Measurements from ENCODE around the gene DDX10. TPM values are rescaled to one million over a fixed set of nuclear protein-coding genes. Genes with fewer than 3 reads are reported as not detected.
"Not testable (repeated sequence)": the region's sequence is repeated elsewhere in the genome, so short reads cannot be mapped to it uniquely, and the experiment has no call there.

The DDX10 gene
- 17.2 and 26.3 TPM in 2 replicates for total RNA-seq (2014; rRNA removed; shearing (Covaris generic))

GRCh38 chr11:108664730-108665525 is at the start of gene DDX10:
Gene DDX10 (plus strand): TSS chr11:108665069. CDS start chr11:108665154, 85 bp downstream.
- DNase-seq (ENCODE audit: low spot score), result peak; percentile 95

GRCh38 chr11:108616549-108616948 is 48.3 kb upstream of the DDX10 start:
- peak; percentile 74 for DNase-seq (ENCODE audit: low spot score)

GRCh38 chr11:108617055-108617454 is 47.8 kb upstream of the DDX10 start:
- DNase-seq (ENCODE audit: low spot score), result no peak

GRCh38 chr11:108618529-108618928 is 46.3 kb upstream of the DDX10 start:
- DNase-seq (ENCODE audit: low spot score), result no peak

- no peak for DNase-seq (ENCODE audit: low spot score)
These were observed 43.7 kb upstream of the DDX10 start for GRCh38 chr11:108620958-108621772.

DNA sequence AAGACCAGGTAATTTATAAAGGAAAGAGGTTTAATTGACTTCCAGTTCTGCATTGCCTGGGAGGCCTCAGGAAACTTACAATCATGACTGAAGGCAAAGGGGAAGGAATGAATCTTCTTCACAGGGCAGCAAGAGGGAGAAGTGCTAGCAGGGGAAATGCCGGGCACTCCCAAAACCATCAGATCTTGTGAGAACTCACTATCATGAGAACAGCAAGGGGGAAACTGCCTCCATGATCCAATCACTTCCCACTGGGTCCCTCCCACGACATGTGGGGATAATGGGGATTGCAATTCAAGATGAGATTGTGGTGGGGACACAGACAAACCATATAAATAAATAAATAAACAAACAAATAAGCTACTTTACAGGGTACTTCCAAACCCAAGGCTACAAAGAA is 42.5 kb upstream of the DDX10 start:
- no peak for DNase-seq (ENCODE audit: low spot score)

DNA sequence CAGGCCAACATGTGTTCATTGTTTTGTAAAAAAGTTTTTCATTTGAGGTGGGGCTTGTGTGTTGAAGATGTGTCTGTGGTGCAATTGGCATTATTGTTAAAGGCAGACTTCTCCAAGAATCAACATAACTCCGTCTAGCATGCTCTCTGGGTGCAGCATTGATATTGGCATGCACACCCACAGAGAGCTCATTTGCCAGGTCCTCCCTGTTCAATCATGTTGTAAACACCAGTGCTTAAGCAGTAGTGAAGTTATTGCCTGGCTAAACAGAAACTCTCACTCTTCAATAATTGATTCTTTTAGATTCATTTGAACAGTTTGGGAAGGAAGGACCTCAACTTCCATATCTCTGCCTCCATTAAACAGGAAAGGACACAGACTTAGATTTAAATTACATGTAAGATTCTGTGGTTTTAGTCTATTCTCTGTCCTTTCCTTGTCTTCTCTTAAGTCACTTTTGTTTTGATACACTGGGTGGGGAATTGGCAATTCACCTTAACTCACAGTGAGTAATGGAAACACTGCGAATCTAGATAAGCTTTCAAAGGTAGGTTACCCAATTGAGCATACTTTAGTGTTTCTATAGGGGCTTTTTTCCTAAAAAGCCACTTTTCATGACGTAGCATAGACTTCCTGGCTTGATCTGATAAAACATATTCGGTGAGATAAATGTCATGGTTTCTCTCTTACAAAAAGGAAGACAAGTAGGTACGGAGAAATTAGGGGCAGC is 40.5 kb upstream of the DDX10 start:
- DNase-seq (ENCODE audit: low spot score), result no peak

DNA sequence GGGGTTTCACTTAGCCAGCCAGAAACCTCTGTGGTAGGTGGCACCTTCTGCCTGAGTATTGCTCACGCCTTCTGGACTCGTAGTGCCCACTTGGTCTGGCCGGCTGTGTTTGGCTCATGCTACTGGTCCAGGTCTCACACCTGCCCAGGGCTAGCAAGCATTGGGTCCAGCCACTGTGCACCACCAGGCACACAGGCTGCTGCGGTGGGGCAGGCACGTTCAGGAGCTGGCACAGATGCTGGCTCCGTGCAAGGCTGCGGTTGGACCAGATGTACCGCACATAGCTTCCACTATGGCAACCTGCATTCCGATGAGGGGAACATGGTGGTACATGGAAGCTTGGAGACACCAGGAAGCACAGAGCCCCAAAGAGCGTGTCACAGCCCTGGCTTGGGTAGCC is 36.5 kb upstream of the DDX10 start:
- DNase-seq (ENCODE audit: low spot score), result no peak

- no peak for DNase-seq (ENCODE audit: low spot score)
These were observed 36.1 kb upstream of the DDX10 start for GRCh38 chr11:108628812-108629211.

DNA sequence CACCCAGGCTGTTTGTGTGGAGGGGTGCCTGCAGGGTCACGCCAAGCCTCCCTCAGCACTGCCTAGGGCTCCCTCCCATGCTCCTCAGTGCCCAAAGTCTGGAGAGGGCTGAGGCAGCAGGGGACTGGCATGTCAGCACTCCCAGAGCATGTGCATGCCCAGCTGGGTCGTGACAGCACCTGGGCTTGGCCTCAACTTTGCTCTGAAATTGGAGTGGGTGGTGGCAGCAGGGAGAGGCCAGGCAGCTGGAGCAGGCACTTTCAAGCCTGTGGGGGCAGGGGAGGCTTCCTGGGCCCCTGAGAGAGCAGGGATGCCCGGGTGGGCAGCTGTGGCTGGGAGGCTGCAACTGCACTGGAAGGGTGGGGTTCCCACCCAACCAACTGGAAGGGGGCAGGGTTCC is 35.6 kb upstream of the DDX10 start:
- DNase-seq (ENCODE audit: low spot score), result no peak

DNA sequence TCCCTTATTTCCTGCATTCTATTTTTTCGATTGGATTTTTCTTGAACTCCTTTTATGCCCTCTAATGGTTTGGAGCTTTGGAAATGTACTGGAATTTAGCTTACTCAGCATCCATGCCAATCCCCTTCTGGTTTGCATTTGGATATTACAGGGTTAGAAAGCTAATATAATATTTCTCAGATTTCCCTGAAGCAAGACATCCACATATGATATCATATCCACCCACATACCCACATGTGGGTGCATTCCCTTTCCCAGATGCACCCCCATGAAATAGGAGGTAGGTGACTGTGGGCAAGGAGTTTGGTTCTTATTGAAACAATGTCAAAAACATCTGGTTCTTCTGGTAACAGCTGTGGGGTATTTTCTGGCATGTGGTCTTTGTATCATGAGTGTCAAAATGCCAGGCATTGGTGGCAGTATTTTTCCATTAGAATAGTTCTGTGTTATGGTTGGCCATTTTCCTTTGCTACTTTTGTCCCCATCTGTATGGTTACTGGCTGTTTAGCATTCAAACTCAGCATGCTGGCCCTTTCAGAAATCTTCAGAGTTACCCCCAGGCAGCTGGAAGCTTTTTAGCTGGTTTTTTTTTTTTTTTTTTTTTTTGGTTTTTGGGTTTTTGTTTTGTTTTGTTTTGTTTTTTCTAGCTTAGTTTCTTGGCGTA is 32.7 kb upstream of the DDX10 start:
- no peak for DNase-seq (ENCODE audit: low spot score)

GRCh38 chr11:108635106-108635505 is 29.8 kb upstream of the DDX10 start:
- no peak for DNase-seq (ENCODE audit: low spot score)

DNA sequence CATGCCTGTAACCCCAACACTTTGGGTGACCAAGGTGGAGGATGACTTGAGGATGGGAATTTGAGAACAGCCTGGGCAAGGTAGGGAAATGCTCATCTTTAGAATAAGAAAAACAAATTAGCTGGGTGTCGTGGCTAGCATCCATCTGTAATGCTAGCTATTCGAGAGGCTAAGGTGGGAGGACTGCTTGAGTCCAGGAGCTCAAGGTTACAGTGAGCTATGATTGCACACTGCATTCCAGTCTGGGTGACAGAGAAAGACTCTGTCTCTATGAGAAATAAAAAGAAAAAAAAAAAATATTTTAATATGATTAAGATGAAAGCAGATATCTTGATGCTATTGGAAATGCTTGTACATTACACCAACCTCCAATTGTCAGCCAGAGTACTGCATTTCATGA is 28.6 kb upstream of the DDX10 start:
- no peak for DNase-seq (ENCODE audit: low spot score)

- DNase-seq (ENCODE audit: low spot score), result no peak
These were observed 25.7 kb upstream of the DDX10 start for GRCh38 chr11:108639146-108639545.

GRCh38 chr11:108641752-108642151 is 23.1 kb upstream of the DDX10 start:
- not testable (repeated sequence) for DNase-seq (ENCODE audit: low spot score)

- no peak for DNase-seq (ENCODE audit: low spot score)
These were observed 20.9 kb upstream of the DDX10 start for GRCh38 chr11:108643974-108644373.

DNA sequence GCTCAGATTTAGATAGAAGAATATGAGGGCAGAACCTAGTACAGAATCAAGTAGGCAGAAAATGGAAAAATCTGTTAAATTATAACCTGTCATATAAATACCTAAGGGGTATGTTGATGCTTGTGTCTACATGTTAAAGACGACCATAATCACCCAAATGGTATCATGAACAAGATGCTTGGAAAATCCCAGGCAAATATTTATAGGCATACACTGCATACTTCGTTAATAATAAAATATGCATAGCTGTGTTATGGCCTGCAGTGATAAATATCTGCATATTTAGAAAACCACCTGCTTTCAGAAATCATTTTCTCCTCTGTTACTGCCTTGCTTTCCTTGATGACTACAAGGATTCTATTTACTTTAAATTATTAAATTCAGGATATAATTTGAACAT is 18.9 kb upstream of the DDX10 start:
- no peak for DNase-seq (ENCODE audit: low spot score)

- DNase-seq (ENCODE audit: low spot score), result no peak
These were observed 17.5 kb upstream of the DDX10 start for GRCh38 chr11:108647387-108647700.

DNA sequence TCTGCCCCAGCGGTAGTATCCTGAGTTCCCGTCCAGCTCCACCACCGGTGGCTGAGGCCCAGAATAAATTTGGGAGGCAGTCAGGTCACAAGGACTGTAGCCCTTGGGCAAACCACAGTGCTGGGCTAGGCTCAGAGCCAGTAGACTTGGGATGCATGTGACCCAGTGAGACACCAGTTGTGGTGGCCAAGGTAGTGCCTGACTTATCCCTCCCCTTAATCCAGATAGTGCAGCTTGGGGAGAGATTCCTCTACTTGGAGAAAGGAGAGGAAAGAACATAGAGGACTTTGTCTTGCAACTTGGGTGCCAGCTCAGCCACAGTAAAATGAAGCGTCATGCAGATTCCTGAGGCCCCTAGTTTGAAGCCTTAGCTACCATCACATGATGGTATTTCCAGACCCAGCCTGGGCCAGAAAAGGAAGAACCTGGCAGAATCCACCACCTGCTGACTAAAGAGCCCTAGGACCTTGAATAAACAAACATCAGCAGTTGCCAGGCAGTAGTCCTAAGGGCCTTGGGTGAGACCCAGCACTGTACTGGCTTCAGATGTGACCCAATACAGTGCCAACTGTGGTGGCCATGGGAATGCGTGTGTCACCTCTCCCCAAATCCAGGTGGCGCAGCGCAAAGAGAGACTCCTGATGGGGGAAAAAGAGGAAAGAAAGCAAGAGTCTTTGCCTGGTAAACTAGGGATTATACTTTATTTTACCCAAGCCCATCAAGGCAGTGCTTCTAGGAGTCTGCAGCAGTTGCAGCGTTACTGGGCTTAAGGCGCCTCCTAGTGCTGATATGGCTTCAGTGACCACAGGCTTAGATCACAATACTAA is 17.0 kb upstream of the DDX10 start:
- DNase-seq (ENCODE audit: low spot score), result peak; percentile 77

DNA sequence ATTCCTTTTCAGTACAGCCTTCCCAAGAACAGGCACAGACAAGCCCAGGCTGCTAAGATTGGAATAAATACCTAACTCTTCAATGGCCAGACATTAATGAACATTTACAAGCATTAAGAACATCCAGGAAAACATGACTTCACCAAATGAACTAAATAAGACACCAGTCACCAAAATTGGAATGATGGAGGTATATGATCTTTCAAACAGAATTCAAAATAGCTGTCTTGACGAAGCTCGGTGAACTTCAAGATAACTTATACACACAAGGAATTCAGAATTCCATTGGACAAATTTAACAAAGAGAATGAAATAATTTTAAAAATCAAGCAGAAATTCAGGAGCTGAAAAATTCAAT is 16.4 kb upstream of the DDX10 start:
- DNase-seq (ENCODE audit: low spot score), result no peak

GRCh38 chr11:108654100-108654499 is 10.8 kb upstream of the DDX10 start:
- not testable (repeated sequence) for DNase-seq (ENCODE audit: low spot score)

Data from H4 (cell line).